Adrenal gland (tissue), 5 donors: ENCODE measurements around the gene ABLIM1.

Experiments used
- POLR2A ChIP-seq, 2 donors: fragments of 450-650 bp; IDR thresholded peaks; one replicate each; pipeline ENCODE4 v1.6.1; 2017; ENCODE audit warnings: antibody characterized with exemption in 2 of 2, mild to moderate bottlenecking in 2 of 2, moderate library complexity in 1 of 2
- TF ChIP-seq, protein P1 (sequence below), 6 experiments: fragments of 450-650 bp in 4 of 6; fragments of 200-600 bp in 2 of 6; sonication (generic) in 1 of 6; IDR thresholded peaks; 1 replicate in 5 of 6; 2 replicates in 1 of 6; pipeline versions ENCODE4 v1.5.1 to v1.8.0; 2016 to 2021; ENCODE audit warnings: antibody characterized with exemption in 6 of 6, mild to moderate bottlenecking in 2 of 6, moderate library complexity in 1 of 6
- donor health status: DM: no; HTN: no; CAD: no.

DNA sequence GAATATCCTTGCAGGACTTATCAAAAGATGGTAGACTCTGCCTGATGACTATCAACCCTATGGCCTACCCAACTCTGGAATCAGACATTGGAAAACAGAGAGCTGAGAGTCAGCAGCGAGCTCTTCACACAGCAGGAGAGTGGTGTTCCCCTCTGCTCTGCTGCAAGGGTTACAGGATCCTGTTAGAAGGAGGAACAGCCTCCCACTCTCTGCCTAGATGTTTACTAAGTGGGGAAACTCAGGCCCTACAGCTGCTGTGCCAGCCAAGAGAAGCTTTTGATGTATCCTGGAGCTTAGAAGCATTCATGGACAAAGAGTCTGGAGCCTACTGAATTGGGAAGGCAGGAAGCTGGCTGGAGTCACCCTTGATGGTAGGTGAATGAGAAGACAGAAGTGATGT, 104.6 kb downstream of the ABLIM1 start:
- TF ChIP-seq, protein P1, sequence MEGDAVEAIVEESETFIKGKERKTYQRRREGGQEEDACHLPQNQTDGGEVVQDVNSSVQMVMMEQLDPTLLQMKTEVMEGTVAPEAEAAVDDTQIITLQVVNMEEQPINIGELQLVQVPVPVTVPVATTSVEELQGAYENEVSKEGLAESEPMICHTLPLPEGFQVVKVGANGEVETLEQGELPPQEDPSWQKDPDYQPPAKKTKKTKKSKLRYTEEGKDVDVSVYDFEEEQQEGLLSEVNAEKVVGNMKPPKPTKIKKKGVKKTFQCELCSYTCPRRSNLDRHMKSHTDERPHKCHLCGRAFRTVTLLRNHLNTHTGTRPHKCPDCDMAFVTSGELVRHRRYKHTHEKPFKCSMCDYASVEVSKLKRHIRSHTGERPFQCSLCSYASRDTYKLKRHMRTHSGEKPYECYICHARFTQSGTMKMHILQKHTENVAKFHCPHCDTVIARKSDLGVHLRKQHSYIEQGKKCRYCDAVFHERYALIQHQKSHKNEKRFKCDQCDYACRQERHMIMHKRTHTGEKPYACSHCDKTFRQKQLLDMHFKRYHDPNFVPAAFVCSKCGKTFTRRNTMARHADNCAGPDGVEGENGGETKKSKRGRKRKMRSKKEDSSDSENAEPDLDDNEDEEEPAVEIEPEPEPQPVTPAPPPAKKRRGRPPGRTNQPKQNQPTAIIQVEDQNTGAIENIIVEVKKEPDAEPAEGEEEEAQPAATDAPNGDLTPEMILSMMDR (IDR thresholded peaks at IDR 0.05): no peak
- TF ChIP-seq POLR2A (IDR thresholded peaks at IDR 0.05): no peak
